ENCODE data around the gene COQ5.

DNA sequence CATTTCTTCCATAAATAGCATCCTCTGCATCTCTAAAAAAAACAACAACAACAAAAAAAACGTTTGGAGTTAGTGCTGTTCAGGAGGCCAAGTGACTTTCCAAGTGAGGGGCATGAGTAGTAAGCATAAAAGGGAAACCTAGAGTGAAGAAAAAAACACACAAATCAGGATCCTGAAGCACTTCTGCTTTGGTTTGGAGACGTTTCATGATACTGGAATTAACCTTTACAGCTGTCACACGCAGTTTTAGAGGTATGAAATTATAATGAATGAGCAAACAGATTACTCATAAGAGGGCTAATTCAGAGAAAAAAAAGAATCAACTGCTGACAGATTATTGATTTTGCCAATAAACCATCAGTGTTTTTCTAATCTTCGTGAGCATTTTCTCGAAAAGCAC, 63.2 kb downstream of the COQ5 start:
- TF ChIP-seq CTCF (IDR thresholded peaks at IDR 0.05) (no peak), POLR2AphosphoS5 (IDR thresholded peaks at IDR 0.05) (no peak), POLR2A (IDR thresholded peaks at IDR 0.05) (no peak)
